ENCODE data around the gene SHISAL1.

SHISAL1 gene

DNA sequence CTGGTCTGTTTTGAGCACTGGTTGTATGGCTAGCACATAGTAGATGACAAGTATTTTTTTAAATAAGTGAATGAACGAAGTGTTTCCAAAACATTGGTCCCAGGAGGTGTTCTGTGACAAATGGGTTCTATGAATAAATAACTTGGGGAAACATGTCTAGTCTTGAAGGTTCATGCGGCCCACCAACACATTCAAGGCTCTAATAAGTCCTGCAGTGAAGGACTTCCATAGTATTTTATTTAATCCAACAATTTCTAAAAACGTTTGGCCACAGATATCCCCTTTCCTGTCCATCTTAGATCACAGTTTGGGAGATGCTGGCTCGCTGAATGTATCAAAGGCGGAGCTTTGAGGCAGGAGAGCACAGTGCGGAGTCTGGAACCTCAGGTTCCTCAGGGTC, 109.5 kb downstream of the SHISAL1 start:
- Histone ChIP-seq H3K9ac (ENCODE audit: low read length) (no peak overlapping the region), H3K27me3 (ENCODE audit: insufficient read depth, low read length) (peaks cover 10% of the 10 kb centered on the region; the same call in 1 of the 2 replicates), H3K27ac (ENCODE audit: low read depth, low read length, poor library complexity, severe bottlenecking) (no peak overlapping the region), H3K36me3 (ENCODE audit: insufficient read depth, low read length) (no peaks in the 10 kb centered on the region), H3F3A (ENCODE audit: insufficient read depth, low read length) (no peaks in the 10 kb centered on the region), H3K9me2 (ENCODE audit: low read depth, low read length) (no peaks in the 10 kb centered on the region), H3K9me3 (ENCODE audit: low read length) (no peaks in the 10 kb centered on the region), H3K79me2 (ENCODE audit: insufficient read depth, low read length) (no peaks in the 10 kb centered on the region), H3K4me2 (ENCODE audit: low read length) (no peak overlapping the region), H3K4me1 (ENCODE audit: insufficient read depth, low read length, severe bottlenecking) (no peaks in the 10 kb centered on the region), H4K20me1 (ENCODE audit: insufficient read depth, low read length) (no peaks in the 10 kb centered on the region), H3K4me3 (ENCODE audit: low read depth, low read length, poor library complexity, severe bottlenecking) (no peak overlapping the region), H2AFZ (ENCODE audit: low read length) (no peak overlapping the region)
- TF ChIP-seq, protein P1, sequence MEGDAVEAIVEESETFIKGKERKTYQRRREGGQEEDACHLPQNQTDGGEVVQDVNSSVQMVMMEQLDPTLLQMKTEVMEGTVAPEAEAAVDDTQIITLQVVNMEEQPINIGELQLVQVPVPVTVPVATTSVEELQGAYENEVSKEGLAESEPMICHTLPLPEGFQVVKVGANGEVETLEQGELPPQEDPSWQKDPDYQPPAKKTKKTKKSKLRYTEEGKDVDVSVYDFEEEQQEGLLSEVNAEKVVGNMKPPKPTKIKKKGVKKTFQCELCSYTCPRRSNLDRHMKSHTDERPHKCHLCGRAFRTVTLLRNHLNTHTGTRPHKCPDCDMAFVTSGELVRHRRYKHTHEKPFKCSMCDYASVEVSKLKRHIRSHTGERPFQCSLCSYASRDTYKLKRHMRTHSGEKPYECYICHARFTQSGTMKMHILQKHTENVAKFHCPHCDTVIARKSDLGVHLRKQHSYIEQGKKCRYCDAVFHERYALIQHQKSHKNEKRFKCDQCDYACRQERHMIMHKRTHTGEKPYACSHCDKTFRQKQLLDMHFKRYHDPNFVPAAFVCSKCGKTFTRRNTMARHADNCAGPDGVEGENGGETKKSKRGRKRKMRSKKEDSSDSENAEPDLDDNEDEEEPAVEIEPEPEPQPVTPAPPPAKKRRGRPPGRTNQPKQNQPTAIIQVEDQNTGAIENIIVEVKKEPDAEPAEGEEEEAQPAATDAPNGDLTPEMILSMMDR (IDR thresholded peaks at IDR 0.05; ENCODE audit: low read length): no peak
- no peak for TF ChIP-seq EZH2 (IDR thresholded peaks at IDR 0.05; ENCODE audit: borderline replicate concordance, low read length)

DNA sequence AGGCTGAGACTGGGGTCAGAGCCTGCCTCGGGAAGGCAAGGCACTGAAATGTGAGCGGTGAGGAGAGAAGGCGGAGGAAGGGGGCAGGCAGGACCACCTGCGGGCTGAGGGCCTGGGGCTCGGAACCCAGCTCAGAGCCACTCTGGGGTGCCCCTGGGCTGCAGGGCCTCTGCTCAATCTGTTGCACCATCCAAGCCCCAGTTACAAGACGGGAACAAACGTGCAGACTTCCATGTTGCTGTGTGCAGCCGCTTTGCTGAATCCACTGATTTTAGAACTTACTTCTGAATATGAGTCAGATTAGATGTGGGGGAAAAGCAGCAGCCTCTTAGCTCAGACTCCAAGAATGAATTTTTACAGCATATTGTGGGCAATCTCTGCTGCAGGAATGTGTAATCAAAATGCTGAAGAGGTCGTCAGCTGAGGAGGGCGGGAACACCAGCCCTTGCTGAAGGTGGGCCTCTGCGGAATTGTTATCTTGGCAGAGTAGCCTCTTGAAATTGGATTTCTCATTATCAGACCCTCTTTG, 110.4 kb downstream of the SHISAL1 start:
- Histone ChIP-seq H3F3A (ENCODE audit: insufficient read depth, low read length) (no peaks in the 10 kb centered on the region), H3K9me3 (ENCODE audit: low read length) (no peaks in the 10 kb centered on the region), H2AFZ (ENCODE audit: low read length) (no peak overlapping the region), H3K79me2 (ENCODE audit: insufficient read depth, low read length) (no peaks in the 10 kb centered on the region), H3K4me2 (ENCODE audit: low read length) (no peak overlapping the region), H3K4me1 (ENCODE audit: insufficient read depth, low read length, severe bottlenecking) (no peaks in the 10 kb centered on the region), H4K20me1 (ENCODE audit: insufficient read depth, low read length) (no peaks in the 10 kb centered on the region), H3K4me3 (ENCODE audit: low read depth, low read length, poor library complexity, severe bottlenecking) (no peak overlapping the region), H3K36me3 (ENCODE audit: insufficient read depth, low read length) (no peaks in the 10 kb centered on the region), H3K9me2 (ENCODE audit: low read depth, low read length) (no peaks in the 10 kb centered on the region), H3K27me3 (ENCODE audit: insufficient read depth, low read length) (peaks cover 10% of the 10 kb centered on the region; the same call in 1 of the 2 replicates), H3K27ac (ENCODE audit: low read depth, low read length, poor library complexity, severe bottlenecking) (no peak overlapping the region), H3K9ac (ENCODE audit: low read length) (no peak overlapping the region)
- TF ChIP-seq EZH2 (IDR thresholded peaks at IDR 0.05; ENCODE audit: borderline replicate concordance, low read length): no peak
- TF ChIP-seq, protein P1 (IDR thresholded peaks at IDR 0.05; ENCODE audit: low read length): no peak

DNA sequence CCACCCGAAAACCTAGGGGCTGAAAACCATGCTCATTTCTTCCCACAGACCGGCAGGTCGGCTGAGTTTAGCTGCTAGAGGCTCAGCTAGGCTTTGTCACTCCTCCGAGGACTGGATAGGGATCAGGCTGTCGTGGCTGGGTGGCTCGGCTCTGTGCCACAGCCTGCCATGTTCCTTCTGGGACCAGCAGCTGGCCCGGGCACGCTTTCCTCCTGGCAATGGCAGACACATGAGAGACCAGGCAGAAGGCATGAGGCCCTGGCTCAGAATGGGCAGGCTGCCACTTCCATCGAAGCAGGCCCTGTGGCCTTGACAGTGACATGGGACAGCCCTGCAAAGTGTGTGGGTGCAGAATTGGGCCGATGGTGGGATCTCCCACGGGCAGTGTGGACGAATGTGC, 111.1 kb downstream of the SHISAL1 start:
- Histone ChIP-seq H3K9me3 (ENCODE audit: low read length) (no peaks in the 10 kb centered on the region), H3K36me3 (ENCODE audit: insufficient read depth, low read length) (no peaks in the 10 kb centered on the region), H3F3A (ENCODE audit: insufficient read depth, low read length) (no peaks in the 10 kb centered on the region), H2AFZ (ENCODE audit: low read length) (no peak overlapping the region), H3K27ac (ENCODE audit: low read depth, low read length, poor library complexity, severe bottlenecking) (no peak overlapping the region), H3K27me3 (ENCODE audit: insufficient read depth, low read length) (peaks cover 10% of the 10 kb centered on the region; the same call in 1 of the 2 replicates), H3K79me2 (ENCODE audit: insufficient read depth, low read length) (no peaks in the 10 kb centered on the region), H3K9ac (ENCODE audit: low read length) (no peak overlapping the region), H3K4me1 (ENCODE audit: insufficient read depth, low read length, severe bottlenecking) (no peaks in the 10 kb centered on the region), H3K4me3 (ENCODE audit: low read depth, low read length, poor library complexity, severe bottlenecking) (no peak overlapping the region), H4K20me1 (ENCODE audit: insufficient read depth, low read length) (no peaks in the 10 kb centered on the region), H3K4me2 (ENCODE audit: low read length) (no peak overlapping the region), H3K9me2 (ENCODE audit: low read depth, low read length) (no peaks in the 10 kb centered on the region)
- TF ChIP-seq EZH2 (IDR thresholded peaks at IDR 0.05; ENCODE audit: borderline replicate concordance, low read length): no peak
- TF ChIP-seq, protein P1 (IDR thresholded peaks at IDR 0.05; ENCODE audit: low read length): no peak
